ENCODE measurements around the gene SLC9A2. TPM values are rescaled to one million over a fixed set of nuclear protein-coding genes. Genes with fewer than 3 reads are reported as not detected.

Gene SLC9A2
- total and polyA plus RNA-seq, 5 donors: 0.02 to 0.12 TPM; not detected in 3

DNA sequence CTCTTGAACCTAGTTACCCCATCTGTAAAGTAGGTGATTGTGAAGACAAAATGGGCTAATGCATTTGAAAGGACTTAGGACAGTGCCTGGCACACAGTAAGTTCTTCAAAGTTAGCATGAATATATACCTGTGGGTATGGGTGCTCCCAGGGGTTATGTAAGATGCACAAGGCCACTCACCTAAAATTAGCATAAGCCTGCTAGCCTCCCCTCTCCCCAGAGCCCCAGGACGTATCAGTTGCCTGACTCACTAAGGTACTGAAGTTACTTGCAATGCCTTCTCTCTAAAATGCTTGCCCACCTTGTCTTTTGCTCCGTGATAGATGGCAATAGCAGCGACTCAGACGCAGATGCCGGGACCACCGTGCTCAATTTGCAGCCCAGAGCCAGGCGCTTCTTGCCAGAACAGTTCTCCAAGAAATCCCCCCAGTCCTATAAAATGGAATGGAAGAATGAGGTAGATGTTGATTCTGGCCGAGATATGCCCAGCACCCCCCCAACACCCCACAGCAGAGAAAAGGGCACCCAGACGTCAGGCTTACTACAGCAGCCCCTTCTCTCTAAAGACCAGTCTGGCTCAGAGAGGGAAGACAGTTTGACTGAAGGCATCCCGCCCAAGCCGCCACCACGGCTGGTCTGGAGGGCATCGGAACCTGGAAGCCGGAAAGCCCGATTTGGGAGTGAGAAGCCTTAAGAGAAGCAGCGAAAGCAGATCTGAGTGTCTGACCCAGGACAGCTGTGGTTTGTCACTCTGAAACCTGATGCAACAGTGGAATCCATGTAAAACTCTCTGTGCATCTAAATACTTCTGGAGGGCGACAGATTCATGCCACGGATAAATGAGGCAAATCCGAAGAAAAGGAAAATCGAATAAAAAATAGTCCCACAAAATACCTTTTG is 88.7 kb downstream of the SLC9A2 start:
- ATAC-seq (no peak), DNase-seq (no peak)
- WGBS: 83% methylated on average over 20 of the region's 20 CpGs
- H3K27ac ChIP-seq (ENCODE audit: low read length): no peak overlapping the region
- no peak overlapping the region for H3K4me3 ChIP-seq (ENCODE audit: low read length)
- intact Hi-C loops (cut with DNase I): no loop called here
- no peaks in the 10 kb centered on the region for H3K27me3 ChIP-seq (ENCODE audit: control insufficient read depth, insufficient read depth)
- H3K9me3 ChIP-seq (ENCODE audit: control insufficient read depth, low read length): no peaks in the 10 kb centered on the region
- H3K4me1 ChIP-seq (ENCODE audit: control insufficient read depth, insufficient read depth, low read length): no peaks in the 10 kb centered on the region

- Histone ChIP-seq H3K4me1 (ENCODE audit: control insufficient read depth, insufficient read depth, low read length) (no peaks in the 10 kb centered on the region), H3K27me3 (ENCODE audit: control insufficient read depth, insufficient read depth) (no peaks in the 10 kb centered on the region), H3K4me3 (ENCODE audit: low read length) (no peak overlapping the region), H3K9me3 (ENCODE audit: control insufficient read depth, low read length) (no peaks in the 10 kb centered on the region), H3K27ac (ENCODE audit: low read length) (no peak overlapping the region)
- no peak for DNase-seq
- 75% methylated on average over 8 of the region's 8 CpGs for WGBS
- intact Hi-C loops (cut with DNase I): no loop called here
- no peak for ATAC-seq
These were observed 89.7 kb downstream of the SLC9A2 start for GRCh38 chr2:102708847-102709559.

- no peak overlapping the region for H3K4me3 ChIP-seq (ENCODE audit: low read length)
- intact Hi-C loops (cut with DNase I): no loop called here
- no peak for DNase-seq
- H3K9me3 ChIP-seq (ENCODE audit: control insufficient read depth, low read length): no peaks in the 10 kb centered on the region
- H3K4me1 ChIP-seq (ENCODE audit: control insufficient read depth, insufficient read depth, low read length): no peaks in the 10 kb centered on the region
- WGBS: 77% methylated on average over 5 of the region's 5 CpGs
- ATAC-seq: no peak
- H3K27me3 ChIP-seq (ENCODE audit: control insufficient read depth, insufficient read depth): no peaks in the 10 kb centered on the region
- no peak overlapping the region for H3K27ac ChIP-seq (ENCODE audit: low read length)
These were observed 98.1 kb downstream of the SLC9A2 start for GRCh38 chr2:102717308-102718018.

GRCh38 chr2:102718387-102719316 is 99.3 kb downstream of the SLC9A2 start:
- 95% methylated on average over 26 of the region's 26 CpGs for WGBS
- no peak overlapping the region for H3K4me3 ChIP-seq (ENCODE audit: low read length)
- intact Hi-C loops (cut with DNase I): no loop called here
- ATAC-seq: no peak
- peak in 1 of 3 donors; percentile 53 for DNase-seq
- H3K4me1 ChIP-seq (ENCODE audit: control insufficient read depth, insufficient read depth, low read length): no peaks in the 10 kb centered on the region
- no peaks in the 10 kb centered on the region for H3K9me3 ChIP-seq (ENCODE audit: control insufficient read depth, low read length)
- H3K27ac ChIP-seq (ENCODE audit: low read length): no peak overlapping the region
- H3K27me3 ChIP-seq (ENCODE audit: control insufficient read depth, insufficient read depth): no peaks in the 10 kb centered on the region

GRCh38 chr2:102724016-102724490 is 104.7 kb downstream of the SLC9A2 start:
- intact Hi-C loops (cut with DNase I): no loop called here
- DNase-seq (no peak), ATAC-seq (no peak)
- Histone ChIP-seq H3K9me3 (ENCODE audit: control insufficient read depth, low read length) (no peaks in the 10 kb centered on the region), H3K4me3 (ENCODE audit: low read length) (no peak overlapping the region), H3K27me3 (ENCODE audit: control insufficient read depth, insufficient read depth) (no peaks in the 10 kb centered on the region), H3K4me1 (ENCODE audit: control insufficient read depth, insufficient read depth, low read length) (no peaks in the 10 kb centered on the region), H3K27ac (ENCODE audit: low read length) (no peak overlapping the region)
- 73% methylated on average over 7 of the region's 7 CpGs for WGBS

- H3K27ac ChIP-seq (ENCODE audit: low read length): no peak overlapping the region
- no peak overlapping the region for H3K4me3 ChIP-seq (ENCODE audit: low read length)
- 92% methylated on average over 10 of the region's 10 CpGs for WGBS
- no peak for ATAC-seq
- H3K4me1 ChIP-seq (ENCODE audit: control insufficient read depth, insufficient read depth, low read length): no peaks in the 10 kb centered on the region
- no peak for DNase-seq
- intact Hi-C loops (cut with DNase I): no loop called here
- no peaks in the 10 kb centered on the region for H3K27me3 ChIP-seq (ENCODE audit: control insufficient read depth, insufficient read depth)
- no peaks in the 10 kb centered on the region for H3K9me3 ChIP-seq (ENCODE audit: control insufficient read depth, low read length)
These were observed 105.2 kb downstream of the SLC9A2 start for GRCh38 chr2:102724553-102724952.

DNA sequence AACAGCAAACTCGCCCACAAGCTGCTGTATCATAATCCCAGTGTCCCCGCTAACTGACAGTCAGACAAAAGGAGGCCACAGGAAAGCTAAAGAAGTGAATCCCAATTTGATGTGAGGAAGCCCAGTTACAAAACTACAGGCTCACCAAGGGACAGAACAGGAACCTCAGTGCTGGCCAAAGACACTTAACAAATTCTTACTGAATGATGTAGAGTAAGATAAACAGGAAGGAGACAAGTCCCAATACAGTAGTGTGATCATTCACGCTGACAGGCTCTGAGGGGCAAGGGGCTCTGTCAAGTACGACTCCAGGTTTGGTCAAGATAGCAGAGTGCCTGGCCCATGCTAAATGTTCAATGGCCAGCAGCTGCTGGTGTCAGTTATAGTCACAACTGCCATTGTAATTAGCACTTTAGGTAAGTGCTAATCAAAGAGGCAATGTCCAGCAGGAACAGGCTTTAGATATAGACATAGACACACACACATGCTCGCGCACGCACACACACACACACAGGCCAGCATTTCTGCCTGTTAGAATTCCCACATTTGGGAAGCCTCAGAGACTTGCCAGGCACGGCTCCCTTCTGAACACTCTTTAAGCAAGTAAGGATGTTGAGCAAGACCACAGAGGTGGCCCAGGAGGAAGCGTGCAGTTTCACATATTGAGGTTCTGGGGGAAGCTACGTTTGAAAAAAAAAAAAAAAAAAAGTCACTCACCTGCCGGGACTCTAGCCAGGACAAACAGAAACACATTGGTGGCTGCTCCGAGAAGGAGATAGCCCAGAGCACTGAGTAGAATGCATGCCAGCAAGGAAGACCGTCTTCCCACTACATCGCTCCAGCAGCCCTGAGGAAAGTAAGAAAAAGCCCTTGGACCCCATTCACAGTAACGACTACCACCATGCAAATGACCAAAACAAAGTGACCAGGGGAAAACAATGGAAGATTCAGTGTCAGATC is 107.1 kb downstream of the SLC9A2 start:
- Histone ChIP-seq H3K4me1 (ENCODE audit: control insufficient read depth, insufficient read depth, low read length) (no peaks in the 10 kb centered on the region), H3K9me3 (ENCODE audit: control insufficient read depth, low read length) (no peaks in the 10 kb centered on the region), H3K27ac (ENCODE audit: low read length) (no peak overlapping the region), H3K27me3 (ENCODE audit: control insufficient read depth, insufficient read depth) (no peaks in the 10 kb centered on the region), H3K4me3 (ENCODE audit: low read length) (no peak overlapping the region)
- no peak for DNase-seq
- no peak for ATAC-seq
- 69% methylated on average over 15 of the region's 15 CpGs for WGBS
- intact Hi-C loops (cut with DNase I): no loop called here

- Histone ChIP-seq H3K27ac (ENCODE audit: low read length) (no peak overlapping the region), H3K4me3 (ENCODE audit: low read length) (peak overlapping the region; percentile 77), H3K4me1 (ENCODE audit: control insufficient read depth, insufficient read depth, low read length) (peaks cover 6% of the 10 kb centered on the region), H3K9me3 (ENCODE audit: control insufficient read depth, low read length) (no peaks in the 10 kb centered on the region), H3K27me3 (ENCODE audit: control insufficient read depth, insufficient read depth) (no peaks in the 10 kb centered on the region)
- WGBS: 75% methylated on average over 15 of the region's 15 CpGs
- intact Hi-C loops (cut with DNase I): no loop called here
- ATAC-seq (no peak), DNase-seq (no peak)
These were observed 116.2 kb downstream of the SLC9A2 start for GRCh38 chr2:102735416-102736109.

DNA sequence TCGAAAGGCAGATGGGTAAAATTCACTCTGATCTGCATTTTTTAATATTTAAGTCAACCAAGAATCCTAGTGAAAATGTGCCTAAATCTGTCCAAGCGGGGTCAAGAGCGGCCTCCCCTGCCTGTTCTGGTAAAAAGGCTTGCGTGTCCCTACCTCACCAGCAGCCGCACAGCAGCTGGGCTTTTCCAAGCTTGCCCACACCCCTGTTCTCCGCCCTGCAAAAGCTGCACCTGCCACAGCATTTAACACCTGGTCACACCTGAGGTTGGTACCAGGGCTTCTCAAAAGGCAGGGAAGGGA is 116.7 kb downstream of the SLC9A2 start:
- ATAC-seq: peak; percentile 42 to 58
- Histone ChIP-seq H3K4me3 (ENCODE audit: low read length) (peak overlapping the region; percentile 77), H3K9me3 (ENCODE audit: control insufficient read depth, low read length) (no peaks in the 10 kb centered on the region), H3K4me1 (ENCODE audit: control insufficient read depth, insufficient read depth, low read length) (peaks cover 6% of the 10 kb centered on the region), H3K27ac (ENCODE audit: low read length) (no peak overlapping the region), H3K27me3 (ENCODE audit: control insufficient read depth, insufficient read depth) (no peaks in the 10 kb centered on the region)
- intact Hi-C loops (cut with DNase I): no loop called here
- 25% methylated on average over 6 of the region's 6 CpGs for WGBS
- no peak for DNase-seq

All from right cardiac atrium (tissue), 5 donors.